Nephron (organoid): ENCODE measurements around the gene ZNF500.

Experiments
- H3K27ac Mint-ChIP-seq, 3 experiments: 2 replicates each; pipeline ENCODE4 v1.8.0; 2020; ENCODE audit warnings: mixed read lengths in 3 of 3, mild to moderate bottlenecking in 2 of 3, moderate library complexity in 1 of 3
- H3K27me3 Mint-ChIP-seq: 2 replicates; pipeline ENCODE4 v1.8.0; 2021; ENCODE audit warnings: low read depth, mild to moderate bottlenecking, moderate library complexity, mixed read lengths
- H3K36me3 Mint-ChIP-seq: 2 replicates; pipeline ENCODE4 v1.8.0; 2020; ENCODE audit warnings: low read depth, mixed read lengths
- H3K4me1 Mint-ChIP-seq: 2 replicates; pipeline ENCODE4 v1.8.0; 2020; ENCODE audit warnings: mixed read lengths
- H3K4me3 Mint-ChIP-seq, 3 experiments: 2 replicates each; pipeline ENCODE4 v1.8.0; 2020; ENCODE audit warnings: mild to moderate bottlenecking in 3 of 3, mixed read lengths in 3 of 3, moderate library complexity in 2 of 3
- H3K9me3 Mint-ChIP-seq: 2 replicates; pipeline ENCODE4 v1.8.0; 2020; ENCODE audit warnings: mixed read lengths
- CTCF ChIP-seq, 3 experiments: fragments of 200-600 bp; sonication (generic); IDR thresholded peaks; one replicate each; pipeline ENCODE4 v1.5.0; 2021; ENCODE audit warnings: antibody characterized with exemption in 3 of 3; ENCODE audit not compliant: unreplicated experiment in 3 of 3

ZNF500 gene

DNA sequence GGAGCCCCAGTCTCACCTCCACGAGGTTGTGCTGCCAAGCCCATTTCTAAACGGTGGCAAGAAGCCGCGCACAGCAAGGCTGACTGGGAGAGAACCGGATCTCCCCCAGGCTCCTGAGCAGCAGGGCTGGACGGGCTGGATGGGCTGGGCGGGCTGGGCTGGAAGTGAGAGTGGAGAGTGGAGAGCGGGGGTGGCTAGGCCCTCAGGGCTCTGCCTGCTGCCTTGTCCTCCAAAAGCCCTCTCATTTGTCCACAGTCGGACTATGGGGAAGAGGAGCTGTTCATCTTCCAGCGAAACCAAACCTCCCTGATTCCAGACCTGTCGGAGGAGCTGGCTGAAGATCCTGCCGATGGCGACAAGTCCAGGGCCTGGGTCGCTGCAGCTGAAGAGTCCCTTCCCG, 29.4 kb downstream of the ZNF500 start:
- H3K4me1 Mint-ChIP-seq, result peaks cover 14% of the 10 kb centered on the region
- no peak overlapping the region for H3K4me3 Mint-ChIP-seq
- no peak overlapping the region for H3K27ac Mint-ChIP-seq
- no peaks in the 10 kb centered on the region for H3K27me3 Mint-ChIP-seq
- no peaks in the 10 kb centered on the region for H3K9me3 Mint-ChIP-seq
- TF ChIP-seq CTCF (IDR thresholded peaks at IDR 0.05; ENCODE audit: unreplicated experiment in 3 of 3), result no peak
- no peaks in the 10 kb centered on the region for H3K36me3 Mint-ChIP-seq

- Mint-ChIP-seq H3K4me1 (peaks cover 15% of the 10 kb centered on the region), H3K27me3 (no peaks in the 10 kb centered on the region), H3K4me3 (peak overlapping the region; percentile 60 to 73 (median 68)), H3K9me3 (no peaks in the 10 kb centered on the region), H3K27ac (peak overlapping the region in 1 of 3 experiments; percentile 32), H3K36me3 (no peaks in the 10 kb centered on the region)
- TF ChIP-seq CTCF (IDR thresholded peaks at IDR 0.05; ENCODE audit: unreplicated experiment in 3 of 3), result no peak
Measured at GRCh38 chr16:4736546-4736945, 30.4 kb downstream of the ZNF500 start.

GRCh38 chr16:4734730-4735535, 32.0 kb downstream of the ZNF500 start:
- H3K36me3 Mint-ChIP-seq, result peaks cover 7% of the 10 kb centered on the region

DNA sequence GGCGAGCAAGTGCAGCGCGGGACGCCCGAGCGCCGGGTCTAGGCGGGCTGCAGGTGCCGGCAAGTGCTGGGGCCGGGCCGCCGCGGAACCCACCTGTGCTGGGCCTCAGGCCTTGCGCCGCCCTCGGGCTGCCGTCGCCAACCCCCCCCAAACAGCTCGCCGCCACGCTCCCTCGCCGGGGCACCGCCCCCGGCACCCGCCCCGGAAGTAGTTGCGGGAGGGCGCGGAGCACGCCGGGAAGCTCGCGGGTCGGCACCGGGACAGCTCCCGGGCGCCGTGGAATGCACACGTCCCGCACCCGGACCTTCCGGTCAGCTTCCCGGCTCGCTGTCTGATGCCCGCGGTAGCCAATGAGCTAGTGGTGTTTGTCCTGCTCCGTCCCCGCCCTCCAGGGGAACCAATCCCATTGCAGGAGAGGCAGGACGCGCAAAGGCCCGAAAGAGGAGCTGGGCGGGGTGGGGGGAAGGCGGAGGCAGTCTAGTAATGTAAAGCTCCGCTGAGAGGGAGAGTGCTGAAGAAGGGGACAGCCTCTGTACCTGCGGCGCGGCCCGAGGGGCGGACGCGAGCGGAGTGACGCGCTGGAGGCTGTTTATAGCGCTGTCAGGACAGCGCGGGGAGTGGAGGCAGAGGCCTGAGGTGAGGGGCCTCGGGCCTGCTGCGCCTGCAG, 32.8 kb downstream of the ZNF500 start, which contains the start of the genes ANKS3 and DNAAF8:
Gene ANKS3, minus strand, starts transcription at position 209 of the 667 bp plus-strand sequence. CDS start 4,122 bp downstream, outside the sequence.
Gene DNAAF8, plus strand, starts transcription at position 475 of the 667 bp plus-strand sequence. CDS start 1,978 bp downstream, outside the sequence.
- Mint-ChIP-seq H3K27me3 (no peaks in the 10 kb centered on the region), H3K4me1 (peaks cover 15% of the 10 kb centered on the region), H3K27ac (peak within 1 kb of the TSS; percentile 85 to 99 (median 98)), H3K4me3 (peak within 1 kb of the TSS; percentile 97 to 98 (median 97)), H3K9me3 (no peaks in the 10 kb centered on the region), H3K36me3 (peaks cover 11% of the 10 kb centered on the region)
- no peak for TF ChIP-seq CTCF (IDR thresholded peaks at IDR 0.05; ENCODE audit: unreplicated experiment in 3 of 3)

More at GRCh38 chr16:4734730-4735535, 32.0 kb downstream of the ZNF500 start:
- H3K4me1 Mint-ChIP-seq, result peaks cover 15% of the 10 kb centered on the region
- H3K9me3 Mint-ChIP-seq, result no peaks in the 10 kb centered on the region
- TF ChIP-seq CTCF (IDR thresholded peaks at IDR 0.05; ENCODE audit: unreplicated experiment in 3 of 3), result no peak
- H3K27me3 Mint-ChIP-seq, result no peaks in the 10 kb centered on the region
- peak overlapping the region; percentile 85 to 99 (median 98) for H3K27ac Mint-ChIP-seq
- peak overlapping the region; percentile 97 to 98 (median 97) for H3K4me3 Mint-ChIP-seq

DNA sequence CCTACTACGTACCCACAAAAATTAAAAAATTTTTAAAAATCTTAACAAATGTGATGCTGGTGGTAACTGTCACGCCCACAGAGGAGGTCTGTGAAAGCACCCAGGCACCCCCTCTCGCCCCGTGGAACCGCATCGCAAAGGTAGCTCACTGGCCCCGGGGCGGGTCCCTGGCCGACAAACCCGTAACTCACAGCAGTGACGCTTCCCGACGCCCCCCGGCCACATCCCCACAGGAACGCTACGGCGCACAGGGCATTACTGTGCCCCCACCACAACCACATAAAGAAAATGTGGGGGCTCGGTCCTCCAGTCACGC, 33.3 kb downstream of the ZNF500 start:
- Mint-ChIP-seq H3K27ac (peak overlapping the region in 2 of 3 experiments; percentile 85 to 98), H3K4me3 (peak overlapping the region; percentile 97 to 98 (median 97)), H3K9me3 (no peaks in the 10 kb centered on the region), H3K27me3 (no peaks in the 10 kb centered on the region), H3K4me1 (peaks cover 15% of the 10 kb centered on the region), H3K36me3 (peaks cover 15% of the 10 kb centered on the region)
- TF ChIP-seq CTCF (IDR thresholded peaks at IDR 0.05; ENCODE audit: unreplicated experiment in 3 of 3), result no peak
